ENCODE measurements around the gene PNMA3. TPM values are rescaled to one million over a fixed set of nuclear protein-coding genes. Genes with fewer than 3 reads are reported as not detected.
"Not testable (repeated sequence)": the region's sequence is repeated elsewhere in the genome, so short reads cannot be mapped to it uniquely, and the experiment has no call there.

PNMA3 gene
- total RNA-seq, 1 donor = 1.3 TPM

DNA sequence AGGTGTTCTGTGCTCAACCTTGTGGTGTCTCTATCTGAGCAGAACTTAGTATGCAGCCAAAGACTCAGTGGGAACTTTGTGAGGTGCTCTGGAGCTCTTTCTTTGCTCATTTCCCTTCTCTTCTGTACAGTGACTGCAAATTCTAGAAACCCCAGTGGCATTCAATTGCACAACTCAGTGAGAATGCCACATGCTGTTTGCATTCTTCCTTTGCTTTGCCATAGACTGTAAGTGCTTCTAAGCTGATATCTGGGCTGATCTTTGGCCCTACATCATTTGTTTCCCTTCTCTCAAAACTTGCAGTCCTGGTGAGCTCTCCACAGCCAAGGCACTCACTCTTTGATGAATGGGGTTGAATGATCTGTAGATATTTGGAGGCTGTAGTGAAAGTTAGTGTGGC, 7.0 kb downstream of the PNMA3 start:
- Histone ChIP-seq H3K27me3 (ENCODE audit: insufficient read depth, low read length) (no peaks in the 10 kb centered on the region), H3K4me1 (ENCODE audit: insufficient read depth, low read length) (no peaks in the 10 kb centered on the region), H3K4me3 (ENCODE audit: low read length) (no peak overlapping the region), H3K9me3 (ENCODE audit: low read depth, low read length) (no peaks in the 10 kb centered on the region)

DNA sequence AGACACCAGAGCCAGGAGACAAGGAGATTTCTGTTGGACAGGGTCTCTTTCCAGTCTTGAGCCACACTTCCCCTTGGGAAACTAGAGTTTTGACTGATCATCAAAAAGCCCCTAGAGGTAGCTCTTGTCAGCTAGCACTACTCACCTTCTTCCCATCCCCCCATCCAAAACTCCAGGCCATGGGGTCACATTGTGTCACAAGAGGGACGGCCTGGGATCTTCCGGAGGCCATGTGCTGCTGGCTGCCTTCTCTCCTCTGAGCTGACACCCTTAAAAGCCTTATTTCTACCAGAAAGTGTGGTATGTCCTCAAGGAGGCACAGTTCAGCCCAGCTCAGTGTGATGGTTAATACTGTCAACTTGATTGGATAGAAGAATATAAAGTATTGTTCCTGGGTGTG, 7.8 kb downstream of the PNMA3 start:
- H3K27me3 ChIP-seq (ENCODE audit: insufficient read depth, low read length) = no peaks in the 10 kb centered on the region

DNA sequence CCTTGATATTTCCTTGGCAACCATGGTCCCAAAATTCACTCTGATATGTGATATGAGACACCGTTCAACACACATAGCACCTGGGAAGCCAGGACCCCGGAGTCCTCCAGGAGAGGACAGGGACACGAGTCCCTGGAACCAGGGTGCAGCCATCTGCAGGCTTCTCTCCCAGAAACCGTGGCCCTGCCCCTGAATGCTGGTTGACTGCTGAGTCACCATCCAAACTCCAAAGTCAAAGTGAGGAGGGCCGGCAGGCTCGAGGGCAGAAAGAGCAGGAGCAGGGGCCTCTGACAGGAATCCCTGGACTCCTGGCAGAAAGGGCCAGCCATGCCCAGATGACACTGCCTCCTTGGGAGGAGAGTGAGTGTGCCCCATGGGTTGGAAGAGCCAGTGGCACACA, 9.1 kb downstream of the PNMA3 start:
- Histone ChIP-seq H3K27me3 (ENCODE audit: insufficient read depth, low read length) (no peaks in the 10 kb centered on the region), H3K9me3 (ENCODE audit: low read depth, low read length) (no peaks in the 10 kb centered on the region), H3K4me3 (ENCODE audit: low read length) (no peak overlapping the region), H3K4me1 (ENCODE audit: insufficient read depth, low read length) (no peaks in the 10 kb centered on the region)

More for the DNA sequence above, 7.8 kb downstream of the PNMA3 start:
- no peak overlapping the region for H3K4me3 ChIP-seq (ENCODE audit: low read length)
- H3K9me3 ChIP-seq (ENCODE audit: low read depth, low read length) = no peaks in the 10 kb centered on the region
- no peaks in the 10 kb centered on the region for H3K4me1 ChIP-seq (ENCODE audit: insufficient read depth, low read length)

DNA sequence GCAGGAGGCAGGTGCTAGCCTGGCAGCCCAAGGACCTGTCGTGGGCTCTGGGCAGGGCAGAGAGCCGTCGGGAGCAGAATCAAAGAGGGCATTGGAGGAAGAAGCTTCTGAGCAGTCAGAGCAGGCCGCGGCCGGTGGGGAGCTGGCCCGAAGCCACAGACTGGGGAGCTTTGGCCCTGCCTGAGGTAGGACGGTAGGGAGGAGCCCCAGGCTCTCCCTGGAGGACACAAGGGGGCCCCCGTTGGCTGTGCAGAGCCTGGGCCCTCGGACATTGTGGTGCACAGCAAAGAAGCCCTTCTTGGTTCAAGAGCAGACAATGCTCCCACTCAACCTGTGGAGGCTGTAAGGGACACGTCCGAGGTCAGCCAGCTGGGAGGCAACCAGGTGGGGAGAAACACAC, 10.1 kb downstream of the PNMA3 start:
- not testable (repeated sequence) for H3K27me3 ChIP-seq (ENCODE audit: insufficient read depth, low read length); H3K4me3 ChIP-seq (ENCODE audit: low read length); H3K4me1 ChIP-seq (ENCODE audit: insufficient read depth, low read length); H3K9me3 ChIP-seq (ENCODE audit: low read depth, low read length)

DNA sequence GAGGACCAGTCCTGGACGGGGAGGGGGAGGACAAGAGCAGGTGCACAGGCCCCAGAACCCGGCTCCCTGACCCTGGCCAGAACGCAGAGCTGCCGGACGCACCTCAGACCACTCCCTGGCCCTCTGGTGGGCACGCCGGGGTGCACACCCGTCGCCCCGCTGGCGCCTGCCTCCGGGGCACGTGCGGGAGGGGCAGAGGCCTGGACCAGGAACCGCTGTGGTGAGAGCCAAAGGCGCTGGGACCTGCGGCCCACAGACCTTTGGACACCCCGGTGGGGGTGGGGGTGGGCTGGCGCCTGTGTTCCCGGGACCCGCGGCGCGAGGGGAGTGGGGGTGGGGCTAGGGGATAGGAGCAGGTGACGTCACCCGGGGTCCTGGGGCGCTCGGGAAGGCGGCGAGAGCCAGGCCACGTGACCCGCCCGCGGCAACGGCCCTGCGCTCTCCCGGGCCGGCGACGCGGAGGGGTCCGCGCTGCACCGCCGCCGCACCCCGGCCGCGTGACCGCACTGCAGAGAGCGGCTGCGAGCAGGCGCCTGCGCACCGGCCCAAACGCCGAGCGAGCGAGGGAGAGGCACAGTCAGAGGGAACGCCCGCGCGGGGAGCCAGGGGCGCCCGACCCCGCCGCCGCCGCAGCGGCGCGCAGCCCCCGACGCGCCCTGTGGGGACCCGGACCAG, 15.8 kb downstream of the PNMA3 start, which contains the start of gene PNMA6A:
Gene PNMA6A (plus strand): TSS at position 546 of the 675 bp plus-strand sequence. CDS start 609 bp downstream, outside the sequence.
- H3K4me3 ChIP-seq (ENCODE audit: low read length); H3K27me3 ChIP-seq (ENCODE audit: insufficient read depth, low read length); H3K4me1 ChIP-seq (ENCODE audit: insufficient read depth, low read length); H3K9me3 ChIP-seq (ENCODE audit: low read depth, low read length): not testable (repeated sequence)

DNA sequence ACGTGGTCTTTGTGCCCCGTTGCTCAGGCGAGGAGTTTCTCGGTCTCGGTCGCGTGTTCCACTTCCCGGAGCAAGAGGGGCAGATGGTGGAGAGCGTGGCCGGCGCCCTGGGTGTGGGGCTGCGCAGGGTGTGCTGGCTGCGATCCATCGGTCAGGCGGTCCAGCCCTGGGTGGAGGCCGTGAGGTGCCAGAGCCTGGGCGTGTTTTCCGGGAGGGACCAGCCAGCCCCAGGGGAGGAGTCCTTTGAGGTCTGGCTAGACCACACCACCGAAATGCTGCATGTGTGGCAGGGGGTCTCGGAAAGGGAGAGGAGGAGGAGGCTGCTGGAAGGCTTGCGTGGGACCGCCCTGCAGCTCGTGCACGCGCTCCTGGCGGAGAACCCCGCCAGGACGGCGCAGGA, 17.1 kb downstream of the PNMA3 start:
- not testable (repeated sequence) for H3K4me3 ChIP-seq (ENCODE audit: low read length); H3K4me1 ChIP-seq (ENCODE audit: insufficient read depth, low read length); H3K9me3 ChIP-seq (ENCODE audit: low read depth, low read length); H3K27me3 ChIP-seq (ENCODE audit: insufficient read depth, low read length)

DNA sequence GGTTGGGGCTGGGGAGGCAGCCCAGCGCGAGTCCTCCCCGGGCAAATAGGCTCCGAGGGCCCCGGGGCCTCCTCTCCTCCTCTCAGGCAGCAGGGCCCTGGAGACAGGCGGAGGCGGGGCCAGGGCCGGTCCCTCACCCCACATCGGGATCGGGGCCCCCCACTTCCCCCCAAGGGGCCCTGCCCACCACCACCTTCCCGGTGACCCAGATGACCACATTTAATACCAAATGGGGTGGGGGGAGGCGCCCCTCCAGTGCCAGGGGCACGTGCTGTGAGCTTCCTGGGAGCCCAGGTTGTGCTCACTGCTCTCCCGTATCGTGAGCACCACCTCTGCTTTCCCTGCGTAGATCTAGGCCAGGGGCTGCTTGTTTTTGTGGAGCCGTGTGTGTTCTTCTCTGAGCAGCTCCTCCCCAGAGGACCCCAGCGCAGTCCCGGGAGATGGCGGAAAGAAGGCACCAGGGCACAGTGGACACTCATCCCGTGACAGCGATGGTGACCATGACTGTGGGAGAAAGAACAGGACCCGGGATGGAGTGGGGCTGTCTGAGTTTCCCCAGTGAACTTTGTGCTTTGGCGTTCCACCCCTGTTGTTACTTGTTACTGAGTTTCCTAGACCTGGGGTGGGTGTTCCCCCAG, 18.1 kb downstream of the PNMA3 start:
- Histone ChIP-seq H3K4me3 (ENCODE audit: low read length) (no peak overlapping the region), H3K9me3 (ENCODE audit: low read depth, low read length) (no peaks in the 10 kb centered on the region), H3K4me1 (ENCODE audit: insufficient read depth, low read length) (no peaks in the 10 kb centered on the region), H3K27me3 (ENCODE audit: insufficient read depth, low read length) (no peaks in the 10 kb centered on the region)

DNA sequence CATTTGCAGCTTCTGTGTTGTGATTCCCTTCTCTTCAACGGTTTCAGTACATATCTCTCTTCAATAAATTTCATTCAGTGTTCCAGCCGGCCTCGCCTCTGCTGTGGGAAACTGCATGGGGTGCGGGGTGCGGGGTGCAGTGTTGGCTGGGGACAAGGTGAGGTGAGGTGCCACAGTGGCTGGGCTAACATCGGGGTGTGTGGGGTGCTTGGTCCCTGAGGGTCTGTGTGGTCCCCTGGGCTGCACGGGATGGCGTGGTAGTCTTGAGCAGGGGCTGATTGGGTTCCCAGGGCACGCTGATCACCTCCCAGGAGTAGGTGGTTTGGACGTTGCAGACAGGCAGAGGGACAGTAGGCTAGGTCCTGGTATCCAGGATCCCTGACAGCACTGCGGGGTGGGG, 18.7 kb downstream of the PNMA3 start:
- Histone ChIP-seq H3K4me1 (ENCODE audit: insufficient read depth, low read length) (no peaks in the 10 kb centered on the region), H3K4me3 (ENCODE audit: low read length) (no peak overlapping the region), H3K9me3 (ENCODE audit: low read depth, low read length) (no peaks in the 10 kb centered on the region), H3K27me3 (ENCODE audit: insufficient read depth, low read length) (no peaks in the 10 kb centered on the region)

DNA sequence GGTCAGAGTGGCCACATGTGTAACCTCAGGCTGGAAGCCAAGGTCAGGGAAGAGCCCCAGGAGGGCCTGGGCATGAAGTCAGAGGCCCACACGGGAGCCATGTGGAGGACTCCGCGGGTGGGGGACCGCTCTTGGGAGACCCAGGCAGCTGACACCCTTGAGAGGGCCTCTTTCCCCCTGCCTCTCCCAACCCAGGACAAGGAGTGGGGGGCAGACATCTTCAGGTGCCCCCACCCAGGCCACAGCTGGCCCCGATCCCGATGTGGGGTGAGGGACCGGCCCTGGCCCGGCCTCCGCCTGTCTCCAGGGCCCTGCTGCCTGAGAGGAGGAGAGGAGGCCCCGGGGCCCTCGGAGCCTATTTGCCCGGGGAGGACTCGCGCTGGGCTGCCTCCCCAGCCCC, 19.1 kb downstream of the PNMA3 start:
- Histone ChIP-seq H3K4me3 (ENCODE audit: low read length) (no peak overlapping the region), H3K9me3 (ENCODE audit: low read depth, low read length) (no peaks in the 10 kb centered on the region), H3K27me3 (ENCODE audit: insufficient read depth, low read length) (no peaks in the 10 kb centered on the region), H3K4me1 (ENCODE audit: insufficient read depth, low read length) (no peaks in the 10 kb centered on the region)

DNA sequence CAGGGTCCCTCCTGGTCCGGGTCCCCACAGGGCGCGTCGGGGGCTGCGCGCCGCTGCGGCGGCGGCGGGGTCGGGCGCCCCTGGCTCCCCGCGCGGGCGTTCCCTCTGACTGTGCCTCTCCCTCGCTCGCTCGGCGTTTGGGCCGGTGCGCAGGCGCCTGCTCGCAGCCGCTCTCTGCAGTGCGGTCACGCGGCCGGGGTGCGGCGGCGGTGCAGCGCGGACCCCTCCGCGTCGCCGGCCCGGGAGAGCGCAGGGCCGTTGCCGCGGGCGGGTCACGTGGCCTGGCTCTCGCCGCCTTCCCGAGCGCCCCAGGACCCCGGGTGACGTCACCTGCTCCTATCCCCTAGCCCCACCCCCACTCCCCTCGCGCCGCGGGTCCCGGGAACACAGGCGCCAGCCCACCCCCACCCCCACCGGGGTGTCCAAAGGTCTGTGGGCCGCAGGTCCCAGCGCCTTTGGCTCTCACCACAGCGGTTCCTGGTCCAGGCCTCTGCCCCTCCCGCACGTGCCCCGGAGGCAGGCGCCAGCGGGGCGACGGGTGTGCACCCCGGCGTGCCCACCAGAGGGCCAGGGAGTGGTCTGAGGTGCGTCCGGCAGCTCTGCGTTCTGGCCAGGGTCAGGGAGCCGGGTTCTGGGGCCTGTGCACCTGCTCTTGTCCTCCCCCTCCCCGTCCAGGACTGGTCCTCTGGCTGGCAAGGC, 21.3 kb downstream of the PNMA3 start:
- H3K9me3 ChIP-seq (ENCODE audit: low read depth, low read length); H3K4me1 ChIP-seq (ENCODE audit: insufficient read depth, low read length); H3K4me3 ChIP-seq (ENCODE audit: low read length); H3K27me3 ChIP-seq (ENCODE audit: insufficient read depth, low read length): not testable (repeated sequence)

DNA sequence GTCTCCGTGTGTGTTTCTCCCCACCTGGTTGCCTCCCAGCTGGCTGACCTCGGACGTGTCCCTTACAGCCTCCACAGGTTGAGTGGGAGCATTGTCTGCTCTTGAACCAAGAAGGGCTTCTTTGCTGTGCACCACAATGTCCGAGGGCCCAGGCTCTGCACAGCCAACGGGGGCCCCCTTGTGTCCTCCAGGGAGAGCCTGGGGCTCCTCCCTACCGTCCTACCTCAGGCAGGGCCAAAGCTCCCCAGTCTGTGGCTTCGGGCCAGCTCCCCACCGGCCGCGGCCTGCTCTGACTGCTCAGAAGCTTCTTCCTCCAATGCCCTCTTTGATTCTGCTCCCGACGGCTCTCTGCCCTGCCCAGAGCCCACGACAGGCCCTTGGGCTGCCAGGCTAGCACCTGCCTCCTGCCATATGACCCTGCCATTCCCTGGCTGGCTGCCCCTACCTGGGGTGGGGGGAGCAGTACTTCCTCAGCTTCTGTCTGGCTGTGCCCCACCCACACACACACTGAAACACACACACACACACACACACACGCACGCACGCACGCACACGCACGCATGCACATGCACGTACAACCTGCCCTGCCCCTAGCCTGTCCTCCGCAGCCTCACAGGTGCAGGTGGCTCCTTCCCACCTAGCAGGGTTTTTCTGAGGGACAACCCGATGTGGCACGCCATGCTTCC, 27.1 kb downstream of the PNMA3 start:
- not testable (repeated sequence) for H3K4me3 ChIP-seq (ENCODE audit: low read length); H3K27me3 ChIP-seq (ENCODE audit: insufficient read depth, low read length); H3K4me1 ChIP-seq (ENCODE audit: insufficient read depth, low read length)

DNA sequence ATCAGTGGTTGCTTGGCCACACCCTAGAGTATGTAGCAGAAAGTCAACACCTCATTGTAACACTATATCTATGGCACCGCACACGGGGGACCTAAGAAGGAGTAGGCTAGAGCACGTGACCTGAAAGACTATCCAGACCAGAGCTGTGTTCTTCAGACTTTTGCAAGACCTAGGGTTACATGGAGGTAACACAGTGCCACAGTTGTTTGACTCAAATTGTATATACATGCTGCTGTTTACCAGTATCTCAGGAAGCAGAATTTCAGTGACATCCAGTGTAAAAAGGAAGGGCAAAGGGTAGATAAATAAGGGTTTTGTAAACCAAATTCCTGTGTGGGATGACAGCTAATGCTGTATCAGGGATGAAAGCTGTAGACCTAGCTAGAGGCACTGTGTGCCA, 46.1 kb downstream of the PNMA3 start:
- no peaks in the 10 kb centered on the region for H3K9me3 ChIP-seq (ENCODE audit: low read depth, low read length)
- no peaks in the 10 kb centered on the region for H3K27me3 ChIP-seq (ENCODE audit: insufficient read depth, low read length)
- H3K4me1 ChIP-seq (ENCODE audit: insufficient read depth, low read length) = no peaks in the 10 kb centered on the region
- H3K4me3 ChIP-seq (ENCODE audit: low read length) = no peak overlapping the region

More for the DNA sequence above, 27.1 kb downstream of the PNMA3 start:
- not testable (repeated sequence) for H3K9me3 ChIP-seq (ENCODE audit: low read depth, low read length)

DNA sequence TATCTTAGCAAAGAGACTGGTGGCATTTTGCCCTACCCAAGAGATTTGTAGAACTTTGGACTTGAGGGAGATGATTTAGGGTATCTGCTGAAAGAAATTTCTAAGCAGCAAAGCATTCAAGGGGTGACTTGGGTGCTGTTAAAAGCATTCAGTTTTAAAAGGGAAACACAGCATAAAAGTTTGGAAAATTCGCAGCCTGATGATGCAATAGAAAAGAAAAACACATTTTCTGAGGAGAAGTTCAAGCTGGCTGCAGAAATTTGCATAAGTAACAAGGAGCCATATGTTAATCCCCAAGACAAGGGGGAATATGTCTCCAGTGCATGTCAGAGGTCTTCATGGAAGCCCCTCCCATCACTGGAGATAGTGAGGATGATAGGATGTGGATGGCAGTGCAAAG, 48.7 kb downstream of the PNMA3 start:
- H3K4me1 ChIP-seq (ENCODE audit: insufficient read depth, low read length); H3K27me3 ChIP-seq (ENCODE audit: insufficient read depth, low read length); H3K4me3 ChIP-seq (ENCODE audit: low read length); H3K9me3 ChIP-seq (ENCODE audit: low read depth, low read length): not testable (repeated sequence)

DNA sequence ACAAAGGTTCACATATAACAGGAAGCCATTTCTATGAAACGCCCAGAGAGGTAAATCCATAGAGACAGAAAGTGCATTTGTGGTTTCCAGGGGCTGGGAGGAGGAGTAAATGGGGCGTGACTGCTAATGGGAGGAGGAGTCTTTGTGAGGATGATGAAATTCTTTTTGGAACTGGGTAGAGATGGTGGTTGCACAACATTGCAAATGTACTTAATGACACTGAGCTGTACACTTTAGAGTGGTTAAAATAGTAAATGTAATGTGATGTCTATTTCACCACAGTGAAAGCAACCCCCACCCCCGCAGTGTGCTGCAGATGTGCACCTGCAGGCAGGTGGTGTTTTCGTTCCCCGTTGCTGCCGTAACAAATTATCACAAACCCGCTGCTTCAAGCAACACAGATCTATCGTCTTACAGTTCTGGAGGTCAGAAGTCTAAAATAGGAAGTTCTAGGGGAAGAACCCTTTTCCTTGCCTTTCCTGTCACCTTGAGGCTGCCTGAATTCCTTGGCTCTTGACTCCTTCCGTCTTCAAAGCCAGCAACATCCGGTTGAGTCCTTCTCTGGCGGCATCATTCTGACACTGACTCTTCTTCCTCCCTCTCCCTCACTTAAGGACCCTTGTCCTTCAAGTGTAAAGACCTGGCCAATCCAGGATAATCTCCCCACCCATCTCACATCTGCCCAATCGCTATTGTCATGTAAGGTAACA, 50.0 kb downstream of the PNMA3 start:
- not testable (repeated sequence) for H3K4me3 ChIP-seq (ENCODE audit: low read length); H3K9me3 ChIP-seq (ENCODE audit: low read depth, low read length); H3K4me1 ChIP-seq (ENCODE audit: insufficient read depth, low read length); H3K27me3 ChIP-seq (ENCODE audit: insufficient read depth, low read length)

All from mononuclear cell (primary cell).